ENCODE data around the gene KDR.
A peak's percentile ranks its signal among the peaks of the same experiment; 100 is the strongest.

KDR gene

GRCh38 chr4:55051532-55051931 lies 73.9 kb downstream of the KDR start:
- no peak for DNase-seq (ENCODE audit: low read depth)
- no peak overlapping the region for H3K4me3 ChIP-seq (ENCODE audit: low read length)
- TF ChIP-seq CTCF (conservative IDR thresholded peaks at IDR 0.05; ENCODE audit: low read depth, low read length): no peak

GRCh38 chr4:55050418-55050950 lies 74.9 kb downstream of the KDR start:
- TF ChIP-seq CTCF (conservative IDR thresholded peaks at IDR 0.05; ENCODE audit: low read depth, low read length): no peak
- H3K4me3 ChIP-seq (ENCODE audit: low read length): no peak overlapping the region
- DNase-seq (ENCODE audit: low read depth): no peak

DNA sequence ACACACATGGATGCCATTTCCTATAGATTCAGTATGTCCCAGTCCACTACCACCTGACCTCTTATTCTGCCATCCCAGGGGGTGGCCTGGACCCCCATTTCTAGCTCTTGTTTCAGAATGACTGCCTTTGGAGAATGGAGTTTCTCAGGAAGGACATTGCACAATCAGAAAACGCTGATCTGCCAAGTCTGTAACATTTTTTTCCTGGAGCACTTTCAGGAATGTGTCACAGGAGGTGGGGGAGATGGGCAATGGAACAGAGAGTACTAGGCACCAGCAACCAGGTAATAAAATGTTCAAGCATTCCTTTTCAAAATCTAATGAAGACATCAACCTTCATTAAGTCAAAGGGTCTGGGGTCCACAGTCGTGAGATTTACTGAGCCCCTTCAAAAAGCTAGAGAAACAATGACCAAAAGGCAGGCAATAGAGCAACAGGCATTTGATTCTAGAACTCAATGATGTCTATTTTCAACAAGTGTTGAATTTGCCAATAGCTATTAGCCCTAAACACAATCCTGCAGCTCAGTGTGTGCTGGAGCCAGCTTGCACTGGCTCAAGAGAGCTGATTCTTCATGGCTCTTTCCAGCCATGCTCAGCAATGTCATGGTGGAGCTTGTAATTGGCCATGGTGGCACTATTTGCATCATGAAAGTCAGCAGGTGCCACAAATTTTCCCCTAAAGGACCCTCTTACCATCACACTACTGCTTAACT lies 87.1 kb downstream of the KDR start:
- DNase-seq (ENCODE audit: low read depth): peak; percentile 59
- H3K4me3 ChIP-seq (ENCODE audit: low read length): no peak overlapping the region
- no peak for TF ChIP-seq CTCF (conservative IDR thresholded peaks at IDR 0.05; ENCODE audit: low read depth, low read length)

GRCh38 chr4:55037728-55038127 lies 87.7 kb downstream of the KDR start:
- no peak overlapping the region for H3K4me3 ChIP-seq (ENCODE audit: low read length)
- no peak for TF ChIP-seq CTCF (conservative IDR thresholded peaks at IDR 0.05; ENCODE audit: low read depth, low read length)
- DNase-seq (ENCODE audit: low read depth): no peak

- no peak for TF ChIP-seq CTCF (conservative IDR thresholded peaks at IDR 0.05; ENCODE audit: low read depth, low read length)
- no peak overlapping the region for H3K4me3 ChIP-seq (ENCODE audit: low read length)
- no peak for DNase-seq (ENCODE audit: low read depth)
Observed at GRCh38 chr4:55036405-55036804, 89.0 kb downstream of the KDR start.

DNA sequence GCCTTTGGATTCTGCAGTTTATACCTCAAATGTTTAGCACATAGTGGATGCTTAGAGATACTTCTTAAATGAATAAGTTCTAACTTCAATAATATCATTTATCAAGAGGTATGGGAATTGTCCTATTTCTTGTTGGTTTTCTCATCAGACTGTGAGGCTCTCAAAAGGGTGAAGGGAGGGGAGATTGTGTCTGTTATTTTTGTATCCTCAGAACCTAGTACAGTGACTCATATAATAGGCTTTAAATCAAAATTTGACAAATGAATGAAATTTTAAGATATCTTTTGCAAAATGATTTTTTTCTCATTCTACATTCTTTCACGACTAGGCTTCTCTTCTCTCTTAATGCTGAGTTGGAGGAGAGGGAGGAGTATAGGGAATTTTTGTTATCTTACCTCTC lies 89.5 kb downstream of the KDR start:
- no peak overlapping the region for H3K4me3 ChIP-seq (ENCODE audit: low read length)
- no peak for TF ChIP-seq CTCF (conservative IDR thresholded peaks at IDR 0.05; ENCODE audit: low read depth, low read length)
- no peak for DNase-seq (ENCODE audit: low read depth)

DNA sequence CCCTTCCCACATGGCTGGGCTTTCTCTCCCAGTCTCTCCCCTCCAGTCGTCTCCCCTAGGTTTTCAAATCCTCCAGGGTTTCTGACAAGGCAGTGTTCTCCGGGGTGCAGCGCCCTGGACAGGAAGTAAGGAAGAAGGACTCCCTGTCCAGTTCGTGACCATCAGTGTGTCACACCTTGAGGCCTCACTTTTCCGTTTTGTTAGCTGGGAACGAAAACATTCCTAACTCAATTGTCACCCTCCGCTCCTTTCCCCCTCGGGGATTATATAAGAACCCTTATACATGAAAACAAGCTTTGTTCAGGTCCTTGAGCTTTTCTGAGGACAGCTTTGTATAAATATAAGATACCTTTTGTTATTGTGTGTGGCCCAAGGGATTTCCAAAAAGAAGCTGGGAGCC lies 92.1 kb downstream of the KDR start:
- no peak overlapping the region for H3K4me3 ChIP-seq (ENCODE audit: low read length)
- no peak for DNase-seq (ENCODE audit: low read depth)
- no peak for TF ChIP-seq CTCF (conservative IDR thresholded peaks at IDR 0.05; ENCODE audit: low read depth, low read length)
